ENCODE results near the gene EID2B. TPM values are rescaled to one million over a fixed set of nuclear protein-coding genes. Genes with fewer than 3 reads are reported as not detected.

The EID2B gene
- 1.8 and 4.6 TPM in 2 replicates for total RNA-seq

DNA sequence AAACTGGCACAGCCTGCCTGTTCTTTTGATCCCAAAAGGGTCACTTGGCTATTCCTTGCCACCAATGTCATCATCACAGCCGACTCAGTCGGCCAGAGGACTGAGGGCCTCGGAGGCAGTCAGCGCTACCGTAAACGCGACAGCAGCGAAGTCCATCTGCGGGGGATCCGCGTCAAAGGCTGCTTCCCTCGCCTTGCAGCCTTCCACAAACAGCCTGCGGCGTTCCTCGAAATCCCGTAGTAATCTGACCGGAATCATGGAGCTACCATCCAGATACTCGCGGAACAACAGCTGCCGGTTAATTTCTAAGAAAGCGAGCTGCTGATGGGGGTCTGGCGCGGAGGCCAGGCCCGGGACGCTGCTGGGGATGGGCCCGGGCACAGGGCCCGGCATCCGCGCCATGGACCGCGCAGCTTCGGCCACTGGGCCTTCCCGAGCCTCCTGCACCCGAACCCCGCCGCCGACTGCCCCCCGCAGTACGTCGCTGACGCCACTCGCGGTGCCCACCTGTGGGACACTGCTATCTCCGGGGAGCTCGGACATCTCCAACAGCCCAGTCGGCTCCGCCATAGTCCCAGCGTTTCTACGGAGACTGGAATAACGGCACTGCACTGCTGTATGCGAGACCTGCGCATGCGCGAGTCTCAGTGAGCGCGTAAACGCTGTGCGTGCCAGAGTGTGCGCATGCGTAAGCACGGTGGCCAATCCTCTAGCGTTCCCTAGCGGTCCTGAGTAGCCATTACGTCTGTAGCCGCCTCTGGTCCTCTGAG, at the start of gene EID2B:
Gene EID2B (minus strand): TSS at position 620 of the 770 bp plus-strand sequence. CDS start 50 bp downstream, at position 570.

GRCh38 chr19:39539518-39540332, 7.1 kb upstream of the EID2B start, which contains the start of gene EID2:
Gene EID2 (minus strand): TSS chr19:39540161. CDS start chr19:39540079, 82 bp downstream.

GRCh38 chr19:39514840-39515550, 17.7 kb downstream of the EID2B start, which contains the start of gene SELENOV:
Gene SELENOV (plus strand): TSS chr19:39515139. CDS start chr19:39515213, 74 bp downstream.

DNA sequence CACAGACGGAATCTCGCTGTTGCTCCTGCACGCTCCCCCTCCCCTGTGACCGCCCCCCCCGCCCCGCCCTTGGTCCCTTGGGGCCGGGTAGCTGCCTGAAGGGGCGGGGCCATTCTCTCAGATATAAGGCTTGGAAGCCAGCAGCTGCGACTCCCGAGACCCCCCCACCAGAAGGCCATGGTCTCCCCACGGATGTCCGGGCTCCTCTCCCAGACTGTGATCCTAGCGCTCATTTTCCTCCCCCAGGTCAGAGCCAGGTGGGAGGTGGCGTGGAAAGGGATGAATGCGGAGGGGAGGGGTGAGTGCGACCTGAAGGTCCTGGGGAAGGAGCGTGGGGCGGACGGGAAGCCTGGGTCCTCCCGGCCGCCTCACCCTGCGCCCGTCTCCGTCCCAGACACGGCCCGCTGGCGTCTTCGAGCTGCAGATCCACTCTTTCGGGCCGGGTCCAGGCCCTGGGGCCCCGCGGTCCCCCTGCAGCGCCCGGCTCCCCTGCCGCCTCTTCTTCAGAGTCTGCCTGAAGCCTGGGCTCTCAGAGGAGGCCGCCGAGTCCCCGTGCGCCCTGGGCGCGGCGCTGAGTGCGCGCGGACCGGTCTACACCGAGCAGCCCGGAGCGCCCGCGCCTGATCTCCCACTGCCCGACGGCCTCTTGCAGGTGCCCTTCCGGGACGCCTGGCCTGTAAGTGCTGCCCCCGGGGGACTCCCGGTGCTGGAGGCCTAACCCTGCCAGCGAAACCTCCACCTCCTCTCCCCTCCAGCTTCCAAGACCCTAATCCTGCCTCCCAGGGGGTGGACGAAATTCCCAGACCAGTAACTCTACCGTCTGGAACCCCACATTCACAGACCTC, 33.6 kb downstream of the EID2B start, which contains the start of gene DLL3:
Gene DLL3 (plus strand): TSS at position 150 of the 845 bp plus-strand sequence. CDS start 28 bp downstream, at position 178.

Other genes starting within 250 kb of the EID2B start
- gene IFNL1, start 236.4 kb downstream of the EID2B start, total RNA-seq, result not detected in 2 replicates
- gene LRFN1, start 212.0 kb downstream of the EID2B start, total RNA-seq, result under 0.01 TPM in 1 of 2 replicates, not detected in the other
- gene GMFG, start 196.8 kb downstream of the EID2B start, total RNA-seq, result 1.4 TPM in 1 of 2 replicates, not detected in the other
- 67.8 and 80.2 TPM in 2 replicates for gene SAMD4B, start 190.4 kb downstream of the EID2B start, total RNA-seq
- gene PAF1, start 141.7 kb downstream of the EID2B start, total RNA-seq, result 35.0 and 38.4 TPM in 2 replicates
- gene MED29, start 141.5 kb downstream of the EID2B start, total RNA-seq, result 21.0 and 25.1 TPM in 2 replicates
- gene ZFP36, start 126.0 kb downstream of the EID2B start, total RNA-seq, result 4.6 and 6.4 TPM in 2 replicates
- 12.5 and 35.9 TPM in 2 replicates for gene PLEKHG2, start 120.2 kb downstream of the EID2B start, total RNA-seq
- 117 and 211 TPM in 2 replicates for gene RPS16, start 96.9 kb downstream of the EID2B start, total RNA-seq
- 97.6 and 122 TPM in 2 replicates for gene SUPT5H, start 87.3 kb downstream of the EID2B start, total RNA-seq
- 43.1 and 65.0 TPM in 2 replicates for gene TIMM50, start 52.0 kb downstream of the EID2B start, total RNA-seq
- 0.43 TPM in 1 of 2 replicates, not detected in the other for gene DLL3, start 33.9 kb downstream of the EID2B start, total RNA-seq
- gene SELENOV, start 17.7 kb downstream of the EID2B start, total RNA-seq, result not detected in 2 replicates
- gene EID2, start 7.3 kb upstream of the EID2B start, total RNA-seq, result 3.9 and 12.2 TPM in 2 replicates
- not detected in 2 replicates for gene LGALS13, start 69.7 kb upstream of the EID2B start, total RNA-seq
- gene LGALS16, start 123.1 kb upstream of the EID2B start, total RNA-seq, result not detected in 2 replicates
- not detected in 2 replicates for gene LGALS14, start 171.6 kb upstream of the EID2B start, total RNA-seq
- gene CLC, start 205.2 kb upstream of the EID2B start, total RNA-seq, result not detected in 2 replicates
- not detected in 2 replicates for gene LEUTX, start 246.0 kb upstream of the EID2B start, total RNA-seq